ENCODE measurements around the gene SLC44A3. TPM values are rescaled to one million over a fixed set of nuclear protein-coding genes. Genes with fewer than 3 reads are reported as not detected.

Gene SLC44A3
- total and polyA plus RNA-seq, 2 of the 8 experiments (the other 6 are each of a cell fraction or from before 2014, with no cell fraction given) = 4.2 to 5.0 TPM

DNA sequence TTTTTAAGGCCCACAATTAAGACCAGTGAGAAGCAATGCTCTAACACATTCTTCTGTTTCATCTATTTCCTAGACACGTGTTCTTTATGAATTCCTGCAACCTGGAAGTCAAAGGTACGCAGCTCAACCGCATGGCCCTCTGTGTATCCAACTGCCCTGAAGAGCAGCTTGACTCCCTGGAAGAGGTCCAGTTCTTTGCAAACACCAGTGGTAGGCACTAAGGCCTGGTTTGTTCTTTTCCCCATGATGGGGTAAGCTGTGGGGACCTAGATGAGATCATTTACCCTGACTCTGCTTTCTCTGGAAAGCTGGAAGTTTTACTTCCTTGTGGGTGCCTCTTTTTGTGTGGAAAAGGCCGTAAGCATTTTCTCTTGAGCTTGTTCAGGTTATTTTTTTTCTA lies 7.3 kb downstream of the SLC44A3 start:
- Histone ChIP-seq H3K4me3 (ENCODE audit: extremely low read depth in 1 of 4, insufficient read depth in 2 of 4, low read depth in 3 of 4, low read length in 4 of 4) (no peak overlapping the region), H3K9ac (replicated peaks in 1 of 4; ENCODE audit: extremely low read depth in 1 of 4, low read depth in 3 of 4, low read length in 3 of 4) (no peak overlapping the region), H3K23me2 (ENCODE audit: low read depth, low read length) (no peaks in the 10 kb centered on the region; the same call in 1 of the 2 replicates), H3K4ac (replicated peaks; ENCODE audit: insufficient read length, low read depth, low read length) (no peak overlapping the region), H3K23ac (ENCODE audit: insufficient read length) (no peak overlapping the region), H3K4me2 (ENCODE audit: insufficient read depth in 1 of 2, low read depth in 2 of 2, low read length in 2 of 2) (no peak overlapping the region), H3K36me3 (ENCODE audit: control insufficient read depth in 2 of 4, insufficient read depth in 4 of 4, low read length in 3 of 4) (peaks cover 0 to 2% (median 0%) of the 10 kb centered on the region in 4 experiments; a peak in 2 of 8 replicates), H2BK120ac (replicated peaks; ENCODE audit: low read depth, low read length) (no peak overlapping the region), H3K27ac (ENCODE audit: low read depth, low read length) (no peak overlapping the region), H4K5ac (ENCODE audit: insufficient read length, low read depth, low read length) (no peak overlapping the region), H4K20me1 (replicated peaks in 1 of 2; ENCODE audit: control insufficient read depth in 1 of 2, insufficient read depth in 2 of 2, low read length in 2 of 2) (no peaks in the 10 kb centered on the region), H3K56ac (replicated peaks; ENCODE audit: insufficient read length, low read depth, low read length) (no peak overlapping the region), H2AFZ (ENCODE audit: low read length) (no peak overlapping the region), H2BK20ac (ENCODE audit: low read length) (no peak overlapping the region), H3K27me3 (replicated peaks in 1 of 4; ENCODE audit: control insufficient read depth in 3 of 4, extremely low read depth in 1 of 4, insufficient read depth in 3 of 4, low read length in 3 of 4) (no peaks in the 10 kb centered on the region), H3K79me1 (ENCODE audit: low read depth, low read length) (no peaks in the 10 kb centered on the region), H2AK5ac (ENCODE audit: low read depth, low read length) (no peak overlapping the region), H3K14ac (ENCODE audit: insufficient read length) (no peak overlapping the region), H2BK5ac (ENCODE audit: low read depth, low read length) (no peak overlapping the region), H2BK12ac (ENCODE audit: low read depth, low read length) (no peak overlapping the region), H2BK15ac (ENCODE audit: low read length) (no peak overlapping the region), H4K8ac (ENCODE audit: extremely low read depth, insufficient read depth, low read length) (no peak overlapping the region), H3K79me2 (ENCODE audit: control insufficient read depth in 1 of 2, insufficient read depth in 2 of 2, low read length in 2 of 2) (no peaks in the 10 kb centered on the region), H3K9me3 (ENCODE audit: insufficient read depth in 2 of 2, low read depth in 1 of 2, low read length in 1 of 2) (no peaks in the 10 kb centered on the region), H3K18ac (ENCODE audit: extremely low read depth, low read length) (no peak overlapping the region), H3K4me1 (replicated peaks in 1 of 4; ENCODE audit: control insufficient read depth in 3 of 4, insufficient read depth in 4 of 4, low read length in 3 of 4) (no peaks in the 10 kb centered on the region), H4K91ac (replicated peaks; ENCODE audit: insufficient read length, low read length) (no peak overlapping the region)
- WGBS, 2 experiments (ENCODE audit: extremely low coverage in 1 of 2, insufficient coverage in 1 of 2, insufficient read length in 1 of 2, insufficient replicate concordance in 2 of 2, low coverage in 1 of 2, low lambda C conversion rate in 2 of 2, missing lambda C conversion rate in 1 of 2) = 88% methylated on average over 4 of the region's 4 CpGs; no CpG with 5 or more reads in 1 of the 2 experiments
- no peak for DNase-seq (ENCODE audit: low read depth in 1 of 2, low spot score in 2 of 2)
- no peak for FAIRE-seq
- CTCF ChIA-PET (ENCODE audit: partially characterized antibody) = interaction anchor here (0.6 to 1.5 kb wide), 6 partner anchors 10 to 228 kb away, joined by 3 to 6 read pairs (median 3); no protein-coding TSS in a partner anchor
- POLR2A ChIA-PET (ENCODE audit: partially characterized antibody) = no interaction called here
- TF ChIP-seq, protein P1, sequence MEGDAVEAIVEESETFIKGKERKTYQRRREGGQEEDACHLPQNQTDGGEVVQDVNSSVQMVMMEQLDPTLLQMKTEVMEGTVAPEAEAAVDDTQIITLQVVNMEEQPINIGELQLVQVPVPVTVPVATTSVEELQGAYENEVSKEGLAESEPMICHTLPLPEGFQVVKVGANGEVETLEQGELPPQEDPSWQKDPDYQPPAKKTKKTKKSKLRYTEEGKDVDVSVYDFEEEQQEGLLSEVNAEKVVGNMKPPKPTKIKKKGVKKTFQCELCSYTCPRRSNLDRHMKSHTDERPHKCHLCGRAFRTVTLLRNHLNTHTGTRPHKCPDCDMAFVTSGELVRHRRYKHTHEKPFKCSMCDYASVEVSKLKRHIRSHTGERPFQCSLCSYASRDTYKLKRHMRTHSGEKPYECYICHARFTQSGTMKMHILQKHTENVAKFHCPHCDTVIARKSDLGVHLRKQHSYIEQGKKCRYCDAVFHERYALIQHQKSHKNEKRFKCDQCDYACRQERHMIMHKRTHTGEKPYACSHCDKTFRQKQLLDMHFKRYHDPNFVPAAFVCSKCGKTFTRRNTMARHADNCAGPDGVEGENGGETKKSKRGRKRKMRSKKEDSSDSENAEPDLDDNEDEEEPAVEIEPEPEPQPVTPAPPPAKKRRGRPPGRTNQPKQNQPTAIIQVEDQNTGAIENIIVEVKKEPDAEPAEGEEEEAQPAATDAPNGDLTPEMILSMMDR (IDR thresholded peaks at IDR 0.05; ENCODE audit: control extremely low read depth in 1 of 3, insufficient read depth in 1 of 3, low read depth in 1 of 3, low read length in 3 of 3) = no peak
- TF ChIP-seq, protein P2, sequence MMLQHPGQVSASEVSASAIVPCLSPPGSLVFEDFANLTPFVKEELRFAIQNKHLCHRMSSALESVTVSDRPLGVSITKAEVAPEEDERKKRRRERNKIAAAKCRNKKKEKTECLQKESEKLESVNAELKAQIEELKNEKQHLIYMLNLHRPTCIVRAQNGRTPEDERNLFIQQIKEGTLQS (IDR thresholded peaks at IDR 0.05; ENCODE audit: insufficient read depth, low read depth, low read length) = no peak
- TF ChIP-seq POLR2AphosphoS5 (IDR thresholded peaks at IDR 0.05; ENCODE audit: low read depth, low read length) (no peak), SAP30 (IDR thresholded peaks at IDR 0.05; ENCODE audit: insufficient read depth, insufficient replicate concordance, low read length) (no peak), MAFK (IDR thresholded peaks at IDR 0.05; ENCODE audit: low read depth, low read length) (no peak), RNF2 (IDR thresholded peaks at IDR 0.05; ENCODE audit: borderline replicate concordance, low read depth, low read length, missing control alignments, poor library complexity, severe bottlenecking) (no peak), SRF (IDR thresholded peaks at IDR 0.05; ENCODE audit: low read depth, low read length) (no peak), SP2 (IDR thresholded peaks at IDR 0.05; ENCODE audit: low read length) (no peak), ASH2L (IDR thresholded peaks at IDR 0.05; ENCODE audit: low read length) (no peak)
- TF ChIP-seq, protein P3, sequence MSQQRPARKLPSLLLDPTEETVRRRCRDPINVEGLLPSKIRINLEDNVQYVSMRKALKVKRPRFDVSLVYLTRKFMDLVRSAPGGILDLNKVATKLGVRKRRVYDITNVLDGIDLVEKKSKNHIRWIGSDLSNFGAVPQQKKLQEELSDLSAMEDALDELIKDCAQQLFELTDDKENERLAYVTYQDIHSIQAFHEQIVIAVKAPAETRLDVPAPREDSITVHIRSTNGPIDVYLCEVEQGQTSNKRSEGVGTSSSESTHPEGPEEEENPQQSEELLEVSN (IDR thresholded peaks at IDR 0.05) = no peak

All from H1 (cell line).